OCI-LY3 (cell line): ENCODE measurements around the gene MUC5B.

Experiments used
- H2AFZ ChIP-seq: fragments of 200-600, 300-600 bp; shearing (Covaris generic); 2 replicates; pipeline ENCODE4 v1.6.0; 2014; ENCODE audit warnings: antibody characterized with exemption, low read depth, low read length
- H3K27ac ChIP-seq: fragments of 200-600, 300-600 bp; sonication (generic); 2 replicates; pipeline ENCODE4 v1.5.1; 2014; ENCODE audit warnings: mild to moderate bottlenecking, low read length, moderate library complexity, mixed read lengths
- H3K27me3 ChIP-seq: fragments of 200-600, 300-600 bp; sonication (generic); 2 replicates; pipeline ENCODE4 v1.6.1; 2014; ENCODE audit warnings: low read depth, low read length, mixed read lengths
- H3K36me3 ChIP-seq: fragments of 200-600, 300-600 bp; sonication (generic); replicated peaks from 2 replicates; pipeline ENCODE3; 2014; ENCODE audit warnings: low read depth, low read length, mixed read lengths
- H3K4me1 ChIP-seq: fragments of 300-600, 200-600 bp; sonication (generic); 2 replicates; pipeline ENCODE4 v1.6.1; 2014; ENCODE audit warnings: low read length, mixed read lengths
- H3K4me2 ChIP-seq: fragments of 200-600, 300-600 bp; sonication (generic); 2 replicates; pipeline ENCODE4 v1.6.1; 2014; ENCODE audit warnings: low read length, mixed read lengths
- H3K4me3 ChIP-seq: fragments of 300-600, 200-600 bp; sonication (generic); 2 replicates; pipeline ENCODE4 v1.5.1; 2014; ENCODE audit warnings: antibody characterized with exemption, mild to moderate bottlenecking, low read length, moderate library complexity
- H3K79me2 ChIP-seq: fragments of 300-600, 200-600 bp; shearing (Covaris generic); 2 replicates; pipeline ENCODE4 v1.6.1; 2014; ENCODE audit warnings: mild to moderate bottlenecking, low read length, mixed read lengths
- H3K9ac ChIP-seq: fragments of 300-600, 200-600 bp; shearing (Covaris generic); 2 replicates; pipeline ENCODE4 v1.6.0; 2014; ENCODE audit warnings: mild to moderate bottlenecking, low read length, moderate library complexity
- H3K9me3 ChIP-seq: fragments of 200-600, 300-600 bp; shearing (Covaris generic); 2 replicates; pipeline ENCODE4 v1.6.1; 2014; ENCODE audit warnings: low read length, mixed read lengths; ENCODE audit not compliant: insufficient read depth
- H4K20me1 ChIP-seq: fragments of 200-600, 300-600 bp; sonication (generic); 2 replicates; pipeline ENCODE4 v1.6.1; 2016; ENCODE audit warnings: low read length, mixed read lengths; ENCODE audit not compliant: insufficient read depth
- CTCF ChIP-seq: fragments of 200-600, 300-600 bp; sonication (generic); IDR thresholded peaks from 2 replicates; pipeline ENCODE4 v1.5.1; 2014; ENCODE audit warnings: antibody characterized with exemption, low read length, low read depth
- EZH2phosphoT487 ChIP-seq: fragments of 200-600 bp; shearing (Covaris generic); IDR thresholded peaks from 2 replicates; pipeline ENCODE4 v1.6.1; 2018; ENCODE audit warnings: antibody characterized with exemption, mixed run types, low read depth

The MUC5B gene

DNA sequence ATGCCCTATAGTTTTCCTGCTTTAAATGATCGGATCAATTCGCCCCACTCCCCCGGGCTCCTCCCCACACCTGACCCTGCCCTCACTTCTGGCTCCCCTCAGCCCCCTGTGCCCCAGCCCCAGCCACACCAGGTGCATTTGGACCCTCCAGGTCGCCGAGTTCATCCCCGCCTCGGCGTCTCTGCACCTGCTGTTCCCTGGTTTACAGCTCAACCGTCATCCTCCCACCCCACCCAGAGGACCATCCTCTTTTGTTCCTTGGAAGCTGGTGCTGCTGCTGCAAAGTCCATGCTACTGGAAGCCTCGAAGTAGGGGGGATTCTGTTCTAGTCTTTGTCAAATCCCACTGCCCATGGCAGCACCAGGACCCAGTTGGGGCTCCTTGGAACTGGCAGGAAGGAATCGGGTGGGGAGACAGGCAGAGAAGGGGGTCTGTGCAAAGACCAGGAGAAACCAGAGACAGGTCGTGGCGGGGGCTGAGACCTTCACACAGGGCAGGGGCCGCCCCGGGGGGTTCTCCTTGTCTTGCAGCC is 4.5 kb upstream of the MUC5B start:
- TF ChIP-seq CTCF (no peak), EZH2phosphoT487 (no peak)
- H3K27me3 ChIP-seq = peaks cover 1% of the 10 kb centered on the region; the same call in 1 of the 2 replicates

DNA sequence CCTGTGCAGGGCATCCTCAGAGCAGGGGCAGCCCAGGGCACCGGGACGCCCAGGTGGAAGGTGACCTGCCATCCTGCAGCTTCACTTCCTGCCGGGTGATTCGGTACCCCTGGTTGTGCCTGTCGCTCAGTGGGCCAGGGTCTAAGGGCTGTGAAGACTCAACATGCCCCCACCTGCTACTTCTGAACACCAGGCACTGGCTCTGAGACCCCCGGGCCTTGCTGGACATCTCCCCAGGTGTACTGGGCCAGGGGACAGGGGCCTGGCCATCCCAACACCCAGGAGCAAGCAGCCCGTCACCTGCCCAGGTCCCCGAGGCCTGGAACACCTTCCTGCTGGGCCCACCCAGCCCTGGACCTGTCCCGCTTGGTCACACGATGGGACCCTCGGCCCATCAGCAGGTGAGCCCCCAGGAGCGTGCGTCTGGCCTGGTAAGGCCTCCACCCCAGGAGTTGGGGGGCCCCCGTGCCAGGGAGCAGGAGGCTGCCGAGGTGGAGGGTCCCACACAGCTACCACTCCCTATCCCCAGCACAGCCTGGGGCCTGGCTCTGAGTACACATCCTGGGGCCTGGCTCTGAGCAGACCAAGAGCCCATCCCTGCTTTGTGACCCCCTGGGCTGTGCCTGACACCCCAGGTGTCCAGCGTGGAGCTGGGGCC is 3.9 kb upstream of the MUC5B start:
- no peak overlapping the region for H2AFZ ChIP-seq
- H3K9ac ChIP-seq = no peak overlapping the region
- no peaks in the 10 kb centered on the region for H3K9me3 ChIP-seq
- no peaks in the 10 kb centered on the region for H3K79me2 ChIP-seq
- no peaks in the 10 kb centered on the region for H3K27me3 ChIP-seq
- H3K4me1 ChIP-seq = no peaks in the 10 kb centered on the region
- no peaks in the 10 kb centered on the region for H3K36me3 ChIP-seq
- H3K4me2 ChIP-seq = no peak overlapping the region
- H3K27ac ChIP-seq = no peak overlapping the region
- no peak overlapping the region for H3K4me3 ChIP-seq
- no peaks in the 10 kb centered on the region for H4K20me1 ChIP-seq
- TF ChIP-seq EZH2phosphoT487 = no peak
- TF ChIP-seq CTCF = no peak

More for the DNA sequence above, 4.5 kb upstream of the MUC5B start:
- no peaks in the 10 kb centered on the region for H3K4me1 ChIP-seq
- H4K20me1 ChIP-seq = no peaks in the 10 kb centered on the region
- H3K4me2 ChIP-seq = no peak overlapping the region
- no peak overlapping the region for H2AFZ ChIP-seq
- H3K79me2 ChIP-seq = no peaks in the 10 kb centered on the region
- no peak overlapping the region for H3K9ac ChIP-seq
- no peak overlapping the region for H3K4me3 ChIP-seq
- no peaks in the 10 kb centered on the region for H3K9me3 ChIP-seq
- no peak overlapping the region for H3K27ac ChIP-seq
- no peaks in the 10 kb centered on the region for H3K36me3 ChIP-seq

DNA sequence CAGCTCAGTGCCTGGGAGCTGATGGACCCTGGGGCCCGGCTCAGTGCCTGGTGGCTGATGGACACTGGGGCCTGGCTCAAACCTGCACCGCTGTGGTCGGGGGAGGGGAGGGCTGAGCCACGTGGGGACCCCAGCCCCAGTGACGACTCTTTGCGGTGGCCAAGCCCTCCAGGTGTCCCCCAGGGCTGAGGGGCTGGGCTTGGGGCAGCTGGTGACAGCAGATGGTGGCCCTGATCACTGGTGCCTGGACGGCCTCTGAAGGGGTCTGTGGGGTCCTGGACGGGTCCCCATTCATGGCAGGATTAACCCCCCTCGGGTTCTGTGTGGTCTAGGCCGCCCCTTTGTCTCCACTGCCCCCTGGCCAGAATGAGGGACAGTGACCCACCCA is 3.4 kb upstream of the MUC5B start:
- no peak overlapping the region for H3K27ac ChIP-seq
- no peaks in the 10 kb centered on the region for H3K27me3 ChIP-seq
- H2AFZ ChIP-seq = no peak overlapping the region
- no peaks in the 10 kb centered on the region for H3K79me2 ChIP-seq
- TF ChIP-seq CTCF (no peak), EZH2phosphoT487 (no peak)
- no peak overlapping the region for H3K9ac ChIP-seq
- H4K20me1 ChIP-seq = no peaks in the 10 kb centered on the region
- H3K4me2 ChIP-seq = no peak overlapping the region
- H3K9me3 ChIP-seq = no peaks in the 10 kb centered on the region
- no peaks in the 10 kb centered on the region for H3K36me3 ChIP-seq
- H3K4me1 ChIP-seq = no peaks in the 10 kb centered on the region
- H3K4me3 ChIP-seq = no peak overlapping the region

DNA sequence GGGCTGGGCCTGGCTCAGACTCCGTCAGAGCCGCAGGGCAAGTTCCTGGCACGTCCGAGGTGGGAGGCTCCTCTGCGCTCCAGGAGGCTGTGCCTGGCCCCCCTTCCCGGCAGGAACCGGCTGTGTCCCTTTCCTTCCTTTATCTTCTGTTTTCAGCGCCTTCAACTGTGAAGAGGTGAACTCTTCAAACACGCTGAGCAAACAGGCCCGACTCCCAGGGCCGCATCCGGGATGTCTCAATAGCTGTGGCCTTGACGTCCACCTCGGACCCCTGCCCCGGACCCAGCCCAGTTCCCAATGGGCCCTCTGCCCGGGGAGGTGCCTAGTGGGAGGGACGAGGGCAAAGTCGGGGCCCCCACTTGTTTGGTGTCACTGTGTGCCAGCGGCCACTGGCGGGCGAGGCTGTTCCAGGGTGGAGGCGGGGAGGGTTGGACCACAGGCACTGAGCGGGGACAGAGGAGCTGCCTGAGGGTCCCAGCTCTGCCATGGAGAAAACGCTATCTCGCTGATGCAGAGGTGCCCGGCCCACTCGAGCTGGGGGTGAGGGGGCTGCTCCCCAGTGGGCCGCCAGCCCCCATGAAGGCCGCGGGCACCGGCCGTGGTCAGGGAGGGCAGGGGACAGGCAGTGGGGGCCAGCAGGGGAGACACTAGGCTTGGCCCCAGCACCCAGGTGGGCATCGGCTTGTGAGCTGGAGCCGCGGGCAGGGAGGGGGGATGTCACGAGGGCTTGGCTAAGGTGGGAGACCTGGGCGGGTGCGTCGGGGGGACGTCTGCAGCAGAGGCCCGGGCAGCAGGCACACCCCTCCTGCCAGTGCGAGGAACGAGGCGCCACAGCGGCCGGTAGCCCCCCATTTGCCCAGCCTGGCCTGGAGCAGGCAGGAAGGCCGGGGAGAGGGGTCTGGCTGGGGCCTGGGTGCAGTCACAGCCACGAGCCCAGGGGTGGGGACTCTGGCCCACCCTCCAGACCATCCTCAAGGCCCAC is 2.7 kb upstream of the MUC5B start:
- H3K27ac ChIP-seq = no peak overlapping the region
- no peaks in the 10 kb centered on the region for H3K36me3 ChIP-seq
- H3K79me2 ChIP-seq = no peaks in the 10 kb centered on the region
- H3K4me2 ChIP-seq = no peak overlapping the region
- H3K4me1 ChIP-seq = no peaks in the 10 kb centered on the region
- TF ChIP-seq EZH2phosphoT487 = no peak
- no peak for TF ChIP-seq CTCF
- H4K20me1 ChIP-seq = no peaks in the 10 kb centered on the region
- no peak overlapping the region for H3K9ac ChIP-seq
- H3K27me3 ChIP-seq = no peaks in the 10 kb centered on the region
- H2AFZ ChIP-seq = no peak overlapping the region
- H3K4me3 ChIP-seq = no peak overlapping the region
- no peaks in the 10 kb centered on the region for H3K9me3 ChIP-seq
